ENCODE measurements around the gene ZNF45. TPM values are rescaled to one million over a fixed set of nuclear protein-coding genes. Genes with fewer than 3 reads are reported as not detected.

Gene ZNF45
- total and polyA plus RNA-seq, 8 donors, result 0.89 to 17.1 (median 4.3) TPM

GRCh38 chr19:43934055-43934984, 762 bp downstream of the ZNF45 start:
- intact Hi-C loops (cut with DNase I; ENCODE audit: low total_unique reads), result no loop called here

GRCh38 chr19:43928820-43929219, 6.3 kb downstream of the ZNF45 start:
- DNase-seq, result no peak
- H3K27me3 ChIP-seq, result no peaks in the 10 kb centered on the region
- peaks cover 66 to 95% (median 93%) of the 10 kb centered on the region in 4 donors for H3K36me3 ChIP-seq
- H3K4me3 ChIP-seq, result no peak overlapping the region
- TF ChIP-seq EP300 (IDR thresholded peaks at IDR 0.05) (no peak), POLR2AphosphoS5 (IDR thresholded peaks at IDR 0.05) (no peak), POLR2A (IDR thresholded peaks at IDR 0.05) (no peak), CTCF (IDR thresholded peaks at IDR 0.05) (no peak)
- peaks cover 0 to 39% (median 17%) of the 10 kb centered on the region in 4 donors for H3K9me3 ChIP-seq
- no peak overlapping the region for H3K27ac ChIP-seq
- 92 to 98% (median 95%) methylated on average over 5 of the region's 5 CpGs for WGBS, 5 donors
- peaks cover 1 to 10% (median 6%) of the 10 kb centered on the region in 4 donors for H3K4me1 ChIP-seq
- intact Hi-C loops (cut with DNase I; ENCODE audit: low total_unique reads), result no loop called here

More at GRCh38 chr19:43934055-43934984, 762 bp downstream of the ZNF45 start:
- 10 to 15% (median 11%) methylated on average over 15 of the region's 15 CpGs for WGBS, 5 donors
- Histone ChIP-seq H3K27ac (peak overlapping the region; percentile 83 to 89 (median 86)), H3K4me3 (peak overlapping the region; percentile 59 to 81 (median 66)), H3K9me3 (peaks cover 0 to 9% (median 4%) of the 10 kb centered on the region in 4 donors), H3K36me3 (peaks cover 30 to 40% (median 38%) of the 10 kb centered on the region in 4 donors), H3K27me3 (no peaks in the 10 kb centered on the region), H3K4me1 (peaks cover 8 to 24% (median 18%) of the 10 kb centered on the region in 4 donors)
- no peak for TF ChIP-seq POLR2A (IDR thresholded peaks at IDR 0.05)
- no peak for TF ChIP-seq POLR2AphosphoS5 (IDR thresholded peaks at IDR 0.05)
- TF ChIP-seq CTCF (IDR thresholded peaks at IDR 0.05), result no peak
- TF ChIP-seq EP300 (IDR thresholded peaks at IDR 0.05), result no peak
- DNase-seq, result peak in 1 of 2 donors; percentile 11

- H3K27ac ChIP-seq, result no peak overlapping the region
- H3K27me3 ChIP-seq, result no peaks in the 10 kb centered on the region
- intact Hi-C loops (cut with DNase I; ENCODE audit: low total_unique reads), result no loop called here
- H3K9me3 ChIP-seq, result peaks cover 8 to 84% (median 58%) of the 10 kb centered on the region in 4 donors
- DNase-seq, result no peak
- TF ChIP-seq POLR2AphosphoS5 (IDR thresholded peaks at IDR 0.05) (no peak), CTCF (IDR thresholded peaks at IDR 0.05) (no peak), POLR2A (IDR thresholded peaks at IDR 0.05) (no peak), EP300 (IDR thresholded peaks at IDR 0.05) (no peak)
- H3K36me3 ChIP-seq, result peaks cover 74 to 100% (median 100%) of the 10 kb centered on the region in 4 donors
- H3K4me1 ChIP-seq, result no peaks in the 10 kb centered on the region
- no peak overlapping the region for H3K4me3 ChIP-seq
These were observed 11.2 kb downstream of the ZNF45 start for GRCh38 chr19:43923875-43924274.

GRCh38 chr19:43914051-43914450, 21.0 kb downstream of the ZNF45 start:
- Histone ChIP-seq H3K27me3 (no peaks in the 10 kb centered on the region), H3K9me3 (peaks cover 54 to 100% (median 98%) of the 10 kb centered on the region in 4 donors), H3K4me1 (no peaks in the 10 kb centered on the region), H3K36me3 (peaks cover 57 to 72% (median 60%) of the 10 kb centered on the region in 4 donors), H3K27ac (no peak overlapping the region), H3K4me3 (no peak overlapping the region)
- DNase-seq, result no peak
- intact Hi-C loops (cut with DNase I; ENCODE audit: low total_unique reads), result no loop called here
- TF ChIP-seq EP300 (IDR thresholded peaks at IDR 0.05), result no peak
- TF ChIP-seq CTCF (IDR thresholded peaks at IDR 0.05), result no peak
- TF ChIP-seq POLR2AphosphoS5 (IDR thresholded peaks at IDR 0.05), result no peak
- no peak for TF ChIP-seq POLR2A (IDR thresholded peaks at IDR 0.05)
- WGBS, 5 donors, result 64 to 98% (median 76%) methylated on average over 3 of the region's 3 CpGs
